K562 (cell line): ENCODE data around the gene SLC24A3. TPM values are rescaled to one million over a fixed set of nuclear protein-coding genes. Genes with fewer than 3 reads are reported as not detected.

ENCODE experiments used
- ATAC-seq: fragments of 200-7000 bp; cut with Tn5 transposase; 3 replicates; pipeline ENCODE4 v1.9.1; 2020; ENCODE audit warnings: moderate library complexity
- Bru-seq: library from RNA; stranded (reverse); fragments of 400-500 nt; gene quantifications from one replicate; lab custom pipeline; 2021; lab: Mats Ljungman, UMichigan
- BruChase-seq, 2 experiments: library from RNA; stranded (reverse); fragments of 400-500 nt; gene quantifications; one replicate each; lab custom pipeline; 2021; lab: Mats Ljungman, UMichigan
- BruUV-seq: library from RNA; stranded (reverse); fragments of 400-500 nt; replicated peaks from 2 replicates; lab custom pipeline; 2021; lab: Mats Ljungman, UMichigan
- CTCF ChIA-PET: fragments of 300-600 bp; formaldehyde crosslinking; extraction: SDS; loops from one replicate; lab custom pipeline; 2021; ENCODE audit warnings: low intra/inter-chr PET ratio; lab: Yijun Ruan, JAX
- POLR2A ChIA-PET: fragments of 300-600, 350-650 bp; sonication (Branson Sonifier 250); formaldehyde crosslinking; extraction: SDS; loops from one replicate; lab custom pipeline; 2021; ENCODE audit warnings: antibody characterized with exemption, inconsistent platforms; lab: Yijun Ruan, JAX
- DNase-seq, 4 experiments: peaks; one replicate each; pipeline versions ENCODE4 v3.0.0 to v3.0.0-alpha.2; 2011 to 2018; ENCODE audit warnings: low spot score in 3 of 4, mixed read lengths in 3 of 4; ENCODE audit errors: extremely low read depth in 1 of 4
- FAIRE-seq: peaks from 2 replicates; lab custom pipeline; 2011; peaks lifted over from hg19 to GRCh38; lab: Jason Lieb, UNC
- H2AFZ ChIP-seq: 2 replicates; pipeline ENCODE4 v1.6.0; 2011; ENCODE audit warnings: low read depth, low read length, control low read depth, inconsistent platforms
- H3K27ac ChIP-seq: fragments of 200-600 bp; 3 replicates; pipeline ENCODE4 v1.8.0; 2011; ENCODE audit warnings: low read depth, mild to moderate bottlenecking, control low read depth, inconsistent platforms, low read length, moderate library complexity, mixed read lengths; ENCODE audit errors: extremely low read depth
- H3K27me3 ChIP-seq, 2 experiments: fragments of 300-600 bp in 1 of 2; 2 replicates in 1 of 2; 3 replicates in 1 of 2; pipeline versions ENCODE4 v1.6.0 to v1.8.0; 2011; ENCODE audit warnings: inconsistent platforms in 2 of 2, low read length in 2 of 2, mild to moderate bottlenecking in 1 of 2, mixed read lengths in 1 of 2, moderate library complexity in 1 of 2; ENCODE audit not compliant: control insufficient read depth in 2 of 2, insufficient read depth in 2 of 2
- H3K36me3 ChIP-seq: fragments of 300-600 bp; 3 replicates; pipeline ENCODE4 v1.8.0; 2011; ENCODE audit warnings: mild to moderate bottlenecking, low read length, inconsistent platforms; ENCODE audit not compliant: control insufficient read depth, insufficient read depth
- H3K4me1 ChIP-seq, 2 experiments: fragments of 200-600 bp in 1 of 2; replicated peaks in 1 of 2; 2 replicates in 1 of 2; 3 replicates in 1 of 2; pipeline versions ENCODE4 v1.5.1 to v1.8.0; 2011; ENCODE audit warnings: inconsistent platforms in 2 of 2, low read length in 2 of 2, mild to moderate bottlenecking in 1 of 2, mixed read lengths in 1 of 2, moderate library complexity in 1 of 2; ENCODE audit not compliant: control insufficient read depth in 2 of 2, insufficient read depth in 2 of 2
- H3K4me2 ChIP-seq: 2 replicates; pipeline ENCODE4 v1.6.1; 2011; ENCODE audit warnings: low read length, control low read depth, inconsistent platforms, mixed read lengths; ENCODE audit not compliant: insufficient read depth
- H3K4me3 ChIP-seq: fragments of 200-600 bp; sonication (generic), shearing (Covaris generic); 2 replicates; pipeline ENCODE4 v1.5.1; 2016; ENCODE audit warnings: control low read depth, inconsistent platforms
- H3K79me2 ChIP-seq: fragments of 200-600 bp; 3 replicates; pipeline ENCODE4 v1.8.0; 2011; ENCODE audit warnings: low read length, inconsistent platforms; ENCODE audit not compliant: control insufficient read depth, insufficient read depth
- H3K9ac ChIP-seq, 2 experiments: 2 replicates each; pipeline versions ENCODE4 v1.6.0 to v1.6.1; 2011; ENCODE audit warnings: low read depth in 2 of 2, low read length in 2 of 2, control low read depth in 1 of 2, inconsistent platforms in 1 of 2, mild to moderate bottlenecking in 1 of 2, mixed read lengths in 1 of 2; ENCODE audit not compliant: insufficient read depth in 1 of 2
- H3K9me1 ChIP-seq: one replicate; pipeline ENCODE4 v1.6.0; 2011; ENCODE audit warnings: inconsistent platforms, mild to moderate bottlenecking, low read length, moderate library complexity; ENCODE audit not compliant: control insufficient read depth, insufficient read depth
- H3K9me3 ChIP-seq: replicated peaks from 2 replicates; pipeline ENCODE4 v1.5.1; 2011; ENCODE audit warnings: low read depth, low read length, inconsistent platforms; ENCODE audit not compliant: control insufficient read depth, insufficient read depth
- H4K20me1 ChIP-seq: replicated peaks from 2 replicates; pipeline ENCODE4 v1.6.1; 2011; ENCODE audit warnings: low read length, inconsistent platforms, mixed read lengths; ENCODE audit not compliant: control insufficient read depth, insufficient read depth
- ARID1B ChIP-seq: fragments of 450-650 bp; IDR thresholded peaks from 2 replicates; pipeline ENCODE4 v1.6.1; 2016; ENCODE audit warnings: antibody characterized with exemption, mild to moderate bottlenecking, inconsistent platforms
- EHMT2 ChIP-seq: fragments of 450-650 bp; IDR thresholded peaks from 2 replicates; pipeline ENCODE4 v1.6.1; 2018; ENCODE audit warnings: antibody characterized with exemption
- KAT2B ChIP-seq: IDR thresholded peaks from one replicate; pipeline ENCODE4 v1.6.1; 2012; ENCODE audit warnings: low read depth, mild to moderate bottlenecking, control low read depth, inconsistent platforms, low read length, moderate library complexity
- KDM1A ChIP-seq, 2 experiments: fragments of 450-650 bp; IDR thresholded peaks; 2 replicates each; pipeline ENCODE4 v1.6.1; 2016; ENCODE audit warnings: mild to moderate bottlenecking in 2 of 2
- KLF10 ChIP-seq: fragments of 250-450 bp; sonication (Bioruptor Pico); IDR thresholded peaks from 2 replicates; pipeline ENCODE4 v1.6.1; 2021; ENCODE audit warnings: matching md5 sums
- MBD2 ChIP-seq: sonication (generic); IDR thresholded peaks from 2 replicates; pipeline ENCODE4 v1.6.1; 2016; ENCODE audit warnings: low read depth, borderline replicate concordance
- MEF2D ChIP-seq: conservative IDR thresholded peaks from 2 replicates; pipeline ENCODE4 v1.6.1; 2016; ENCODE audit warnings: low read depth, missing genetic modification characterization, missing compliant biosample characterization
- POU5F1 ChIP-seq: fragments of 150-350 bp; IDR thresholded peaks from 2 replicates; pipeline ENCODE4 v1.6.1; 2014; ENCODE audit warnings: borderline replicate concordance, low read length, low read depth, mild to moderate bottlenecking; ENCODE audit not compliant: partially characterized antibody
- PTRF ChIP-seq: fragments of 450-650 bp; IDR thresholded peaks from 2 replicates; pipeline ENCODE4 v1.6.1; 2016; ENCODE audit warnings: mild to moderate bottlenecking, missing genetic modification characterization, missing compliant biosample characterization
- SIRT6 ChIP-seq: IDR thresholded peaks from one replicate; pipeline ENCODE4 v1.6.1; 2012; ENCODE audit warnings: low read depth, mild to moderate bottlenecking, control low read depth, inconsistent platforms, low read length, moderate library complexity
- SMAD1 ChIP-seq: fragments of 150-350 bp; IDR thresholded peaks from 2 replicates; pipeline ENCODE4 v1.6.1; 2014; ENCODE audit warnings: low read length, low read depth; ENCODE audit not compliant: partially characterized antibody
- ZKSCAN3 ChIP-seq: fragments of 250-450 bp; sonication (Bioruptor Pico); IDR thresholded peaks from 2 replicates; pipeline ENCODE4 v1.4.0; 2020
- WGBS: fragments of 100-300 bp; shearing (Covaris generic); methylation state at CpG from one replicate; pipeline ENCODE4 v1.1.6; 2016; ENCODE audit warnings: low coverage, mixed read lengths; ENCODE audit not compliant: insufficient coverage; ENCODE audit errors: missing lambda C conversion rate; 5-methylcytosine and 5-hydroxymethylcytosine counted together
- in situ Hi-C: fragments of 300-500 bp; cut with MboI; formaldehyde crosslinking; loops from 4 replicates; pipeline ENCODE4 v1.15.0; 2018; ENCODE audit warnings: inconsistent platforms, mixed read lengths
- intact Hi-C: fragments of 100-400 bp; cut with micrococcal nuclease; formaldehyde crosslinking; loops from 2 replicates; pipeline ENCODE4 v1.14.2; 2022
- long read RNA-seq, 3 experiments: library from polyadenylated mRNA in 2 of 3; library from RNA in 1 of 3; unstranded in 2 of 3; stranded (forward) in 1 of 3; transcript quantifications; one replicate each; pipeline ENCODE4 v2.0.0, GENCODE V29; 2019 to 2022
- polyA minus RNA-seq, 3 experiments: library from RNA; depleted of rRNA, polyadenylated mRNA; stranded (reverse); fragments of >200 nt; gene quantifications; 2 replicates each; pipeline ENCODE4 v1.2.3, GENCODE V29; 2011
- polyA plus RNA-seq, 8 experiments: library from polyadenylated mRNA; depleted of rRNA in 4 of 8; stranded (reverse) in 5 of 8; unstranded in 3 of 8; fragments of >200 nt; fragmentation: Nextera tagmentation in 2 of 8; fragmentation: Illumina TruSeq in 1 of 8; extraction: Ambion mirVana in 2 of 8; extraction: Trizol in 1 of 8; gene quantifications; 2 replicates each; pipeline versions ENCODE4 v1.2.1 to v1.2.3, GENCODE V29; 2011 to 2014; ENCODE audit warnings: inconsistent platforms in 1 of 8, missing spikeins in 1 of 8
- total RNA-seq, 7 experiments: library from RNA; depleted of rRNA in 6 of 7; stranded (reverse); fragments of >200 nt in 6 of 7; fragmentation: Illumina TruSeq in 2 of 7; extraction: Trizol in 2 of 7; gene quantifications; 2 replicates each; pipeline versions ENCODE4 v1.2.1 to v1.2.3, GENCODE V29; 2011 to 2021; ENCODE audit warnings: low replicate concordance in 1 of 7
- TF ChIP-seq, protein P1 (sequence below): fragments of 250-450 bp; sonication (Bioruptor Pico); IDR thresholded peaks from 2 replicates; pipeline ENCODE4 v1.8.0; 2022; ENCODE audit warnings: moderate library complexity, mild to moderate bottlenecking, inconsistent platforms
- TF ChIP-seq, protein P2 (sequence below): fragments of 450-650 bp; IDR thresholded peaks from 2 replicates; pipeline ENCODE4 v1.6.1; 2016; ENCODE audit warnings: mild to moderate bottlenecking
- TF ChIP-seq, protein P3 (sequence below): sonication (generic); formaldehyde crosslinking; IDR thresholded peaks from 2 replicates; pipeline ENCODE4 v1.8.0; 2022; ENCODE audit warnings: missing genetic modification reagents, mild to moderate bottlenecking, borderline replicate concordance

The SLC24A3 gene
- not detected in 2 replicates for total RNA-seq (2011; cell fraction: chromatin; rRNA removed; ENCODE audit: low replicate concordance)
- total RNA-seq (2011; cell fraction: nucleolus; rRNA removed) = not detected in 2 replicates
- total RNA-seq (2011; cell fraction: nucleoplasm; rRNA removed) = not detected in 2 replicates
- not detected in 2 replicates for total RNA-seq (2014; rRNA removed)
- not detected in 2 replicates for total RNA-seq (2014; rRNA removed; fragmentation: Illumina TruSeq; extraction: Trizol)
- not detected in 2 replicates for total RNA-seq (2015; rRNA removed; fragmentation: Illumina TruSeq; extraction: Trizol)
- total RNA-seq (2021) = not detected in 2 replicates
- not detected in 2 replicates for polyA plus RNA-seq (2011; rRNA removed)
- not detected in 2 replicates for polyA plus RNA-seq (2011; cell fraction: cytosol; rRNA removed)
- not detected in 2 replicates for polyA plus RNA-seq (2011; cell fraction: nucleus; rRNA removed)
- polyA plus RNA-seq (2012) = not detected in 2 replicates
- not detected in 2 replicates for polyA plus RNA-seq (2014; fragmentation: Illumina TruSeq; extraction: Trizol)
- polyA plus RNA-seq (2014; fragmentation: Nextera tagmentation; extraction: Ambion mirVana) = not detected
- polyA plus RNA-seq (2014; rRNA removed) = not detected in 2 replicates
- not detected in 2 replicates for polyA minus RNA-seq (2011; rRNA and poly(A)+ RNA removed)
- not detected in 2 replicates for polyA minus RNA-seq (2011; cell fraction: cytosol; rRNA and poly(A)+ RNA removed)
- not detected in 2 replicates for polyA minus RNA-seq (2011; cell fraction: nucleus; rRNA and poly(A)+ RNA removed)
- Bru-seq, nascent RNA = not detected
- BruChase-seq, experiment 1, labeled RNA remaining after a 2-hour chase = percentile 0 among the genes with signal in this experiment
- percentile 0 among the genes with signal in this experiment for BruChase-seq, experiment 2, labeled RNA remaining after a 6-hour chase
- long read RNA-seq, experiment 1 = 0 reads
- long read RNA-seq, experiment 2 = 0 reads
- long read RNA-seq, experiment 3 = 0 reads

DNA sequence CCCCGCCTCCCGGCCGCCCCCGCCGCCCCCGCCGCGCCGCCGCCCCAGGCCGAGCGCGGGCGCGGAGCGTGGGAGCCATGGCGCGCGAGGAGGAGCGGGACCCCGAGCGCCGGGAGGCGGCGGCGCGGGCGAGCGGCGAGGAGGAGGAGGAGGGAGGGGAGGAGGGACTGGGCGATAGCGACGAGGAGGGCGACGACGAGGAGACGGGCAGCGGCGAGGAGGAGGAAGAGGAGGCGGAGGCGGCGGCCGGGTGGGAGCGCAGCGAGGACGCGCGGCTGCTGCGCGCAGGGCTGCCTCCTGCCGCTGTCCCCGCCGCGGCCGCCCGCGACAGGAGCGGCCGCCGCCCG is at the start of gene SLC24A3:
SLC24A3 (plus strand) TSS at position 174 of the 347 bp plus-strand sequence.
- no peaks in the 10 kb centered on the region for H3K4me1 ChIP-seq
- FAIRE-seq (no peak), ATAC-seq (no peak), DNase-seq (no peak)
- intact Hi-C loops (no loop called here), in situ Hi-C loops (loop anchor here (25.0 kb wide), 1 partner anchor 375 kb away; no protein-coding TSS in a partner anchor)
- no peak within 1 kb of the TSS for H3K4me3 ChIP-seq
- no peak within 1 kb of the TSS for H2AFZ ChIP-seq
- TF ChIP-seq SIRT6 = no peak
- TF ChIP-seq, protein P1, sequence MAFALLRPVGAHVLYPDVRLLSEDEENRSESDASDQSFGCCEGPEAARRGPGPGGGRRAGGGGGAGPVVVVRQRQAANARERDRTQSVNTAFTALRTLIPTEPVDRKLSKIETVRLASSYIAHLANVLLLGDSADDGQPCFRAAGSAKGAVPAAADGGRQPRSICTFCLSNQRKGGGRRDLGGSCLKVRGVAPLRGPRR (CRISPR knock-in tag) = no peak
- TF ChIP-seq PTRF (tag) = no peak
- TF ChIP-seq POU5F1 = no peak
- TF ChIP-seq, protein P2, sequence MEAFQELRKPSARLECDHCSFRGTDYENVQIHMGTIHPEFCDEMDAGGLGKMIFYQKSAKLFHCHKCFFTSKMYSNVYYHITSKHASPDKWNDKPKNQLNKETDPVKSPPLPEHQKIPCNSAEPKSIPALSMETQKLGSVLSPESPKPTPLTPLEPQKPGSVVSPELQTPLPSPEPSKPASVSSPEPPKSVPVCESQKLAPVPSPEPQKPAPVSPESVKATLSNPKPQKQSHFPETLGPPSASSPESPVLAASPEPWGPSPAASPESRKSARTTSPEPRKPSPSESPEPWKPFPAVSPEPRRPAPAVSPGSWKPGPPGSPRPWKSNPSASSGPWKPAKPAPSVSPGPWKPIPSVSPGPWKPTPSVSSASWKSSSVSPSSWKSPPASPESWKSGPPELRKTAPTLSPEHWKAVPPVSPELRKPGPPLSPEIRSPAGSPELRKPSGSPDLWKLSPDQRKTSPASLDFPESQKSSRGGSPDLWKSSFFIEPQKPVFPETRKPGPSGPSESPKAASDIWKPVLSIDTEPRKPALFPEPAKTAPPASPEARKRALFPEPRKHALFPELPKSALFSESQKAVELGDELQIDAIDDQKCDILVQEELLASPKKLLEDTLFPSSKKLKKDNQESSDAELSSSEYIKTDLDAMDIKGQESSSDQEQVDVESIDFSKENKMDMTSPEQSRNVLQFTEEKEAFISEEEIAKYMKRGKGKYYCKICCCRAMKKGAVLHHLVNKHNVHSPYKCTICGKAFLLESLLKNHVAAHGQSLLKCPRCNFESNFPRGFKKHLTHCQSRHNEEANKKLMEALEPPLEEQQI = no peak
- no peak for TF ChIP-seq ARID1B
- no peak for TF ChIP-seq EHMT2
- TF ChIP-seq MBD2 = no peak
- TF ChIP-seq, protein P3, sequence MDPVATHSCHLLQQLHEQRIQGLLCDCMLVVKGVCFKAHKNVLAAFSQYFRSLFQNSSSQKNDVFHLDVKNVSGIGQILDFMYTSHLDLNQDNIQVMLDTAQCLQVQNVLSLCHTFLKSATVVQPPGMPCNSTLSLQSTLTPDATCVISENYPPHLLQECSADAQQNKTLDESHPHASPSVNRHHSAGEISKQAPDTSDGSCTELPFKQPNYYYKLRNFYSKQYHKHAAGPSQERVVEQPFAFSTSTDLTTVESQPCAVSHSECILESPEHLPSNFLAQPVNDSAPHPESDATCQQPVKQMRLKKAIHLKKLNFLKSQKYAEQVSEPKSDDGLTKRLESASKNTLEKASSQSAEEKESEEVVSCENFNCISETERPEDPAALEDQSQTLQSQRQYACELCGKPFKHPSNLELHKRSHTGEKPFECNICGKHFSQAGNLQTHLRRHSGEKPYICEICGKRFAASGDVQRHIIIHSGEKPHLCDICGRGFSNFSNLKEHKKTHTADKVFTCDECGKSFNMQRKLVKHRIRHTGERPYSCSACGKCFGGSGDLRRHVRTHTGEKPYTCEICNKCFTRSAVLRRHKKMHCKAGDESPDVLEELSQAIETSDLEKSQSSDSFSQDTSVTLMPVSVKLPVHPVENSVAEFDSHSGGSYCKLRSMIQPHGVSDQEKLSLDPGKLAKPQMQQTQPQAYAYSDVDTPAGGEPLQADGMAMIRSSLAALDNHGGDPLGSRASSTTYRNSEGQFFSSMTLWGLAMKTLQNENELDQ (CRISPR knock-in tag) = no peak
- no peak for TF ChIP-seq KLF10 (CRISPR knock-in tag)
- TF ChIP-seq ZKSCAN3 (CRISPR knock-in tag) = no peak
- TF ChIP-seq MEF2D (tag) = no peak
- TF ChIP-seq KAT2B = no peak
- no peak for TF ChIP-seq SMAD1
- no peak for TF ChIP-seq KDM1A (IDR thresholded peaks at IDR 0.05)
- no peak within 1 kb of the TSS for H3K9ac ChIP-seq
- H3K4me2 ChIP-seq = no peak within 1 kb of the TSS
- no peaks in the 10 kb centered on the region for H3K9me1 ChIP-seq
- no peaks in the 10 kb centered on the region for H3K79me2 ChIP-seq
- peaks cover 0 to 6% of the 10 kb centered on the region in 2 experiments; a peak in 1 of 5 replicates for H3K27me3 ChIP-seq
- no peak within 1 kb of the TSS for H3K27ac ChIP-seq
- H4K20me1 ChIP-seq = no peaks in the 10 kb centered on the region
- H3K36me3 ChIP-seq = no peaks in the 10 kb centered on the region
- no peaks in the 10 kb centered on the region for H3K9me3 ChIP-seq
- WGBS = no CpG with 5 or more reads among the region's 61 CpGs
- POLR2A ChIA-PET = no interaction called here
- CTCF ChIA-PET = no interaction called here
- no TSS peak for BruUV-seq
